ENCODE results near the gene PLEKHH1. TPM values are rescaled to one million over a fixed set of nuclear protein-coding genes. Genes with fewer than 3 reads are reported as not detected.

Gene PLEKHH1
- total and polyA plus RNA-seq, 9 of the 15 experiments (the other 6 are each of a cell fraction or from before 2014, with no cell fraction given) = 0.76 to 5.9 (median 2.9) TPM

- ATAC-seq (peak; percentile 64), DNase-seq (ENCODE audit: extremely low read depth in 1 of 4, low spot score in 3 of 4) (peak; percentile 8 to 66 (median 46)), FAIRE-seq (no peak)
- Histone ChIP-seq H2AFZ (ENCODE audit: low read depth, low read length) (no peak overlapping the region), H4K20me1 (replicated peaks; ENCODE audit: control insufficient read depth, insufficient read depth, low read length) (no peaks in the 10 kb centered on the region), H3K27me3 (ENCODE audit: control insufficient read depth in 2 of 2, insufficient read depth in 2 of 2, low read length in 2 of 2) (peaks cover 6 to 40% of the 10 kb centered on the region in 2 experiments; a peak in 3 of 5 replicates), H3K79me2 (ENCODE audit: control insufficient read depth, insufficient read depth, low read length) (no peaks in the 10 kb centered on the region), H3K4me2 (ENCODE audit: insufficient read depth, low read length) (peak overlapping the region; percentile 41; the same call in 1 of the 2 replicates), H3K9me3 (replicated peaks; ENCODE audit: control insufficient read depth, insufficient read depth, low read depth, low read length) (no peaks in the 10 kb centered on the region), H3K36me3 (ENCODE audit: control insufficient read depth, insufficient read depth, low read length) (no peaks in the 10 kb centered on the region), H3K9me1 (ENCODE audit: control insufficient read depth, insufficient read depth, low read length) (no peaks in the 10 kb centered on the region), H3K4me3 (peak overlapping the region; percentile 42), H3K9ac (ENCODE audit: insufficient read depth in 1 of 2, low read depth in 2 of 2, low read length in 2 of 2) (peak overlapping the region in 1 of 2 experiments; percentile 68; a peak in 2 of 4 replicates), H3K4me1 (replicated peaks in 1 of 2; ENCODE audit: control insufficient read depth in 2 of 2, insufficient read depth in 2 of 2, low read length in 2 of 2) (peaks cover 0 to 16% of the 10 kb centered on the region in 2 experiments; a peak in 2 of 5 replicates), H3K27ac (ENCODE audit: extremely low read depth, low read depth, low read length) (no peak overlapping the region)
- TF ChIP-seq CTBP1 (IDR thresholded peaks at IDR 0.05; ENCODE audit: borderline replicate concordance) = 0 out of 2 replicates have a peak, but pooled peaks have one; percentile 16
- no peak for TF ChIP-seq ZNF518B (CRISPR knock-in tag; IDR thresholded peaks at IDR 0.05)
- peak; percentile 28; the same call in 1 of the 2 replicates for TF ChIP-seq ZBTB7A (IDR thresholded peaks at IDR 0.05; ENCODE audit: borderline replicate concordance, control insufficient read depth, low read depth, low read length)
- peak; percentile 21 for TF ChIP-seq RBBP5 (IDR thresholded peaks at IDR 0.05; ENCODE audit: borderline replicate concordance, insufficient read depth, low read length, poor library complexity, severe bottlenecking)
- peak; percentile 69 for TF ChIP-seq VEZF1 (CRISPR knock-in tag; IDR thresholded peaks at IDR 0.05)
- POLR2A ChIA-PET = interaction anchor here (0.5 to 0.6 kb wide), 2 partner anchors 12 to 99 kb away, joined by 3 read pairs; no protein-coding TSS in a partner anchor
- no TSS peak for BruUV-seq (replicated peaks)
- CTCF ChIA-PET (ENCODE audit: low intra/inter-chr PET ratio) = interaction anchor here (0.6 kb wide), 1 partner anchor 8 kb away, joined by 3 read pairs; no protein-coding TSS in a partner anchor
- in situ Hi-C loops (cut with MboI) = no loop called here
- intact Hi-C loops (cut with micrococcal nuclease) = loop anchor here (5.0 kb wide), 1 partner anchor 88 kb away; no protein-coding TSS in a partner anchor
- 3% methylated on average over 5 of the region's 75 CpGs for WGBS (ENCODE audit: insufficient coverage, low coverage, missing lambda C conversion rate)
Measured at GRCh38 chr14:67514650-67515385, 18.3 kb upstream of the PLEKHH1 start.

Measured in K562 (cell line).